KMS-11 (cell line): ENCODE data around the gene CCR9.

Experiments
- H2AFZ ChIP-seq: fragments of 200-600 bp; sonication (generic); 2 replicates; pipeline ENCODE4 v1.6.1; 2016; ENCODE audit warnings: antibody characterized with exemption, mixed run types, low read depth
- H3K27ac ChIP-seq: fragments of 200-600 bp; sonication (generic); 2 replicates; pipeline ENCODE4 v1.6.1; 2016; ENCODE audit warnings: mild to moderate bottlenecking, mixed run types
- H3K27me3 ChIP-seq: fragments of 200-600 bp; sonication (generic); 2 replicates; pipeline ENCODE4 v1.6.1; 2017; ENCODE audit warnings: mild to moderate bottlenecking, low read depth, mixed run types, moderate library complexity; ENCODE audit not compliant: insufficient read depth
- H3K36me3 ChIP-seq: fragments of 200-600 bp; sonication (generic); 2 replicates; pipeline ENCODE4 v1.6.1; 2017; ENCODE audit warnings: mild to moderate bottlenecking, mixed run types; ENCODE audit not compliant: insufficient read depth
- H3K4me1 ChIP-seq: fragments of 200-600 bp; sonication (generic); 2 replicates; pipeline ENCODE4 v1.6.1; 2016; ENCODE audit warnings: mild to moderate bottlenecking, low read depth, mixed run types; ENCODE audit not compliant: poor library complexity, severe bottlenecking
- H3K4me2 ChIP-seq: fragments of 200-600 bp; sonication (generic); 2 replicates; pipeline ENCODE4 v1.7.0; 2016; ENCODE audit warnings: mild to moderate bottlenecking, mixed run types
- H3K4me3 ChIP-seq: fragments of 200-600 bp; sonication (generic); IDR thresholded peaks from 2 replicates; pipeline ENCODE4 v1.6.1; 2017; ENCODE audit warnings: low read depth, low read length, mixed read lengths; ENCODE audit not compliant: insufficient read depth
- H3K79me2 ChIP-seq: fragments of 200-600 bp; sonication (generic); 2 replicates; pipeline ENCODE4 v1.6.1; 2016; ENCODE audit warnings: low read depth, mixed run types; ENCODE audit not compliant: insufficient read depth
- H3K9ac ChIP-seq: fragments of 200-600 bp; sonication (generic); 2 replicates; pipeline ENCODE4 v1.6.1; 2016; ENCODE audit warnings: mild to moderate bottlenecking, mixed run types
- H4K20me1 ChIP-seq: fragments of 200-600 bp; sonication (generic); 2 replicates; pipeline ENCODE4 v1.6.1; 2016; ENCODE audit warnings: mild to moderate bottlenecking, mixed run types; ENCODE audit not compliant: insufficient read depth
- TF ChIP-seq, protein P1 (sequence below): fragments of 200-600 bp; sonication (generic); conservative IDR thresholded peaks from 2 replicates; pipeline ENCODE4 v1.6.1; 2017; ENCODE audit warnings: low read depth, mild to moderate bottlenecking, antibody characterized with exemption, low read length, moderate library complexity, mixed read lengths

CCR9 gene

GRCh38 chr3:45915518-45916231 is 29.3 kb downstream of the CCR9 start:
- Histone ChIP-seq H3K36me3 (no peaks in the 10 kb centered on the region), H4K20me1 (no peaks in the 10 kb centered on the region), H3K4me3 (peak overlapping the region; percentile 31), H2AFZ (no peak overlapping the region), H3K79me2 (no peaks in the 10 kb centered on the region), H3K9ac (no peak overlapping the region), H3K27me3 (no peaks in the 10 kb centered on the region), H3K4me1 (peaks cover 14% of the 10 kb centered on the region), H3K4me2 (peak overlapping the region; percentile 36), H3K27ac (no peak overlapping the region)
- TF ChIP-seq, protein P1, sequence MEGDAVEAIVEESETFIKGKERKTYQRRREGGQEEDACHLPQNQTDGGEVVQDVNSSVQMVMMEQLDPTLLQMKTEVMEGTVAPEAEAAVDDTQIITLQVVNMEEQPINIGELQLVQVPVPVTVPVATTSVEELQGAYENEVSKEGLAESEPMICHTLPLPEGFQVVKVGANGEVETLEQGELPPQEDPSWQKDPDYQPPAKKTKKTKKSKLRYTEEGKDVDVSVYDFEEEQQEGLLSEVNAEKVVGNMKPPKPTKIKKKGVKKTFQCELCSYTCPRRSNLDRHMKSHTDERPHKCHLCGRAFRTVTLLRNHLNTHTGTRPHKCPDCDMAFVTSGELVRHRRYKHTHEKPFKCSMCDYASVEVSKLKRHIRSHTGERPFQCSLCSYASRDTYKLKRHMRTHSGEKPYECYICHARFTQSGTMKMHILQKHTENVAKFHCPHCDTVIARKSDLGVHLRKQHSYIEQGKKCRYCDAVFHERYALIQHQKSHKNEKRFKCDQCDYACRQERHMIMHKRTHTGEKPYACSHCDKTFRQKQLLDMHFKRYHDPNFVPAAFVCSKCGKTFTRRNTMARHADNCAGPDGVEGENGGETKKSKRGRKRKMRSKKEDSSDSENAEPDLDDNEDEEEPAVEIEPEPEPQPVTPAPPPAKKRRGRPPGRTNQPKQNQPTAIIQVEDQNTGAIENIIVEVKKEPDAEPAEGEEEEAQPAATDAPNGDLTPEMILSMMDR, result no peak

- no peaks in the 10 kb centered on the region for H3K36me3 ChIP-seq
Observed at GRCh38 chr3:45917146-45917898, 31.0 kb downstream of the CCR9 start.

GRCh38 chr3:45921158-45922038 is 35.1 kb downstream of the CCR9 start:
- H3K9ac ChIP-seq, result no peak overlapping the region
- H3K79me2 ChIP-seq, result no peaks in the 10 kb centered on the region
- H3K27ac ChIP-seq, result no peak overlapping the region
- H4K20me1 ChIP-seq, result no peaks in the 10 kb centered on the region
- peaks cover 5% of the 10 kb centered on the region for H3K4me1 ChIP-seq
- no peaks in the 10 kb centered on the region for H3K36me3 ChIP-seq
- H2AFZ ChIP-seq, result no peak overlapping the region
- TF ChIP-seq, protein P1, result no peak
- H3K27me3 ChIP-seq, result no peaks in the 10 kb centered on the region
- H3K4me2 ChIP-seq, result no peak overlapping the region
- no peak overlapping the region for H3K4me3 ChIP-seq

More at GRCh38 chr3:45917146-45917898, 31.0 kb downstream of the CCR9 start:
- Histone ChIP-seq H2AFZ (no peak overlapping the region), H3K9ac (no peak overlapping the region), H3K4me2 (no peak overlapping the region), H4K20me1 (no peaks in the 10 kb centered on the region), H3K27me3 (no peaks in the 10 kb centered on the region), H3K4me3 (no peak overlapping the region), H3K79me2 (no peaks in the 10 kb centered on the region), H3K27ac (no peak overlapping the region), H3K4me1 (peaks cover 14% of the 10 kb centered on the region)
- TF ChIP-seq, protein P1, result no peak

- H4K20me1 ChIP-seq, result no peaks in the 10 kb centered on the region
- H2AFZ ChIP-seq, result no peak overlapping the region
- TF ChIP-seq, protein P1, result no peak
- no peaks in the 10 kb centered on the region for H3K36me3 ChIP-seq
- no peaks in the 10 kb centered on the region for H3K27me3 ChIP-seq
- H3K79me2 ChIP-seq, result no peaks in the 10 kb centered on the region
- H3K27ac ChIP-seq, result no peak overlapping the region
- H3K9ac ChIP-seq, result no peak overlapping the region
- H3K4me1 ChIP-seq, result peaks cover 4% of the 10 kb centered on the region
- H3K4me2 ChIP-seq, result no peak overlapping the region
- no peak overlapping the region for H3K4me3 ChIP-seq
Observed at GRCh38 chr3:45922039-45922326, 35.6 kb downstream of the CCR9 start.
